G401 (cell line): ENCODE measurements around the gene WWC1. TPM values are rescaled to one million over a fixed set of nuclear protein-coding genes. Genes with fewer than 3 reads are reported as not detected.

Experiments
- DNase-seq: peaks from one replicate; pipeline ENCODE4 v3.0.0-alpha.2; 2015; ENCODE audit warnings: low spot score
- in situ Hi-C: cut with HindIII; loops from 2 replicates; pipeline ENCODE4 v1.10.0; 2016; ENCODE audit warnings: low sequenced_read_pairs, mixed read lengths
- total RNA-seq: library from RNA; depleted of rRNA; stranded (reverse); fragments of >200 nt; shearing (Covaris generic); gene quantifications from 2 replicates; pipeline ENCODE4 v1.2.3, GENCODE V29; 2014; rRNA removed

WWC1 gene
- total RNA-seq, 1 experiment from 2014 or later: 37.0 TPM

DNA sequence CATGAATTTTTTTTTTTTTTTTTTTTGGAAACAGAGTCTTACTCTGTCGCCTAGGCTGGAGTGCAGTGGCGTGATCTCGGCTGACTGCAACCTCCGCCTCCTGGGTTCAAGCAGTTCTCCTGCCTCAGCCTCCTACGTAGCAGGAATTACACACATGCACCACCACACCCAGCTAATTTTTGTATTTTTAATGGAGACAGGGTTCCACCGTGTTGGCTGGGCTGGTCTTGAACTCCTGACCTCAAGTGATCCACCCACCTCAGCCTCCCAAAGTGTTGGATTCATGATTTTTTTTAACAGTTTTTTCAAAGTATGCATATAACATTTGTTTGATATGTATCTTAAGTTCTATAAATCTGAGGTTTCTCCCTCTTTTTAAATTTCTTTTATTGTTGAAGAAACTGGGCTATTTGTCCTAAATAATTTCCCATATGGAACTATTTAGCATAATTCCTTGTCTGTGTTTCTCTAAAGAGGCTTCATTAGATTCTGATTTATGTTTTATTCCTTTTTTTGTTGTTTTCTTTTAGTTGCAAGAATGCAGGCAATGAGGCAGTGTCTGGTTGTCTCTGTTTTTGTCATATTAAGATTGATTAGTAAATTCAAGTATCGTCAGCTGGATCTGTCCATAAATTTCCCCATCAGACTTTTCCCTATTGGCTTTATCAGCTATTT, 211.3 kb downstream of the WWC1 start:
- no peak for DNase-seq
- in situ Hi-C loops: no loop called here

DNA sequence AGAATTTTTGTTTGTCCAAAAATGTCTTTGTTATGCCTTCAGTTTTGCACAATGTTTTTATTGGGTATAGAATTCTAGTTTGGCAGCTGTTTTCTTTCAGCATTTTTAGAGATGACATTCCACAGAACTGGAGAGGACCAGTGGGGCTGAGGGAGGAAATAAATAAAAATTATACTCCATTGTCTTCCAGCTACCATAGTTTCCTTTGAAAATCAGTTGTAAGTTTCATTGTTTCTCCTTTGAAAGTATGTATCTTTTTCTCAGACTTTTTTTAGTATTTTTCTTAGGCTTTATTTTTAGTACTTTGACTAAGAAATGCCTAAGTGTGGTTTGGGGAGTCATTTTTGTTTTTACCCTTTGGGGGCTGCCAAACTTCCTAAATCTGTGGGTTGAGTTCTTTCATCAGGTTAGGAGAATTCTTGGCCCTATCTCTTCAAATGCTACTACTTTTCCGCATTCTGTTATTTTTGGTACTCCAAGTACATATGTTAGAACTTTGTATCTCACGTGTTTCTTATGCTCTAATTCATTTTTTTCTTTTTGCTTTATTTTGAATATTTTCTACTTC, 222.5 kb downstream of the WWC1 start:
- DNase-seq: no peak
- in situ Hi-C loops: no loop called here

Other genes with a start within 250 kb of the WWC1 start
- gene RARS1, start 194.8 kb downstream of the WWC1 start, total RNA-seq: 171 and 222 TPM in 2 replicates
- not detected in 2 replicates for gene FBLL1, start 237.7 kb downstream of the WWC1 start, total RNA-seq